ENCODE data around the gene MRPL40. TPM values are rescaled to one million over a fixed set of nuclear protein-coding genes. Genes with fewer than 3 reads are reported as not detected.

Gene MRPL40
- total and polyA plus RNA-seq, 3 experiments from 2014 or later, result 47.7 to 62.4 (median 48.6) TPM

DNA sequence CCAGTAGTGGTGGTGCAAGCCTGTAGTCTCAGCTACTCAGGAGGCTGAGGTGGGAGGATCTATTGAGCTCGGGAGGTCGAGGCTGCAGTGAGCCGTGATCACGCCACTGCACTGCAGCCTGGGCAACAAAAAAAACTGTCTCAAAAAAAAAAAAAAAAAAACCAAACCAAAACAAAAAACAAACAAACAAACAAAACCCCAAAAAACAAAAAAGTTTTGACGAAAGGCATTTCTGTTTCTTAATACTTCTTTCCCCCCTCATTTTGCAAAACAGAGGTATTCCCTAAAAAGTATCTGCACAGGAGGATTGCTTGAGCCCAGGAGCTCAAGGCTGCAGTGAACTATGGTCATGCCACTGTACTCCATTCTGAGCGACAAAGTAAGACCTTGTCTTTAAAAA, 12.0 kb upstream of the MRPL40 start:
- Histone ChIP-seq H3K9me3 (ENCODE audit: low read length) (no peaks in the 10 kb centered on the region), H3K27me3 (ENCODE audit: insufficient read depth, low read length, poor library complexity, severe bottlenecking) (no peaks in the 10 kb centered on the region), H3K36me3 (ENCODE audit: insufficient read depth, low read length) (no peaks in the 10 kb centered on the region), H3K4me1 (ENCODE audit: insufficient read depth, low read length) (peaks cover 48% of the 10 kb centered on the region), H3K27ac (ENCODE audit: low read depth, low read length) (peak overlapping the region; percentile 66), H3K4me3 (ENCODE audit: low read length) (no peak overlapping the region)
- ChIA-PET CTCF (interaction anchor here (1.5 to 1.6 kb wide), 2 partner anchors 12 to 16 kb away, joined by 3 to 5 read pairs; partner anchors contain the start of genes HIRA and MRPL40), POLR2A (interaction anchor here (1.5 to 1.7 kb wide), 2 partner anchors 11 to 59 kb away, joined by 3 to 9 read pairs; partner anchors contain the start of genes CDC45, HIRA and MRPL40)
- Mint-ChIP-seq H3K27me3 (no peaks in the 10 kb centered on the region), H3K4me1 (peaks cover 69 to 86% (median 84%) of the 10 kb centered on the region in 3 donors), H3K4me3 (peak overlapping the region; percentile 36 to 90 (median 60)), H3K27ac (peak overlapping the region; percentile 75 to 100 (median 96)), H3K36me3 (peaks cover 0 to 13% (median 2%) of the 10 kb centered on the region in 3 donors), H3K9me3 (no peaks in the 10 kb centered on the region)
- no peak for DNase-seq

DNA sequence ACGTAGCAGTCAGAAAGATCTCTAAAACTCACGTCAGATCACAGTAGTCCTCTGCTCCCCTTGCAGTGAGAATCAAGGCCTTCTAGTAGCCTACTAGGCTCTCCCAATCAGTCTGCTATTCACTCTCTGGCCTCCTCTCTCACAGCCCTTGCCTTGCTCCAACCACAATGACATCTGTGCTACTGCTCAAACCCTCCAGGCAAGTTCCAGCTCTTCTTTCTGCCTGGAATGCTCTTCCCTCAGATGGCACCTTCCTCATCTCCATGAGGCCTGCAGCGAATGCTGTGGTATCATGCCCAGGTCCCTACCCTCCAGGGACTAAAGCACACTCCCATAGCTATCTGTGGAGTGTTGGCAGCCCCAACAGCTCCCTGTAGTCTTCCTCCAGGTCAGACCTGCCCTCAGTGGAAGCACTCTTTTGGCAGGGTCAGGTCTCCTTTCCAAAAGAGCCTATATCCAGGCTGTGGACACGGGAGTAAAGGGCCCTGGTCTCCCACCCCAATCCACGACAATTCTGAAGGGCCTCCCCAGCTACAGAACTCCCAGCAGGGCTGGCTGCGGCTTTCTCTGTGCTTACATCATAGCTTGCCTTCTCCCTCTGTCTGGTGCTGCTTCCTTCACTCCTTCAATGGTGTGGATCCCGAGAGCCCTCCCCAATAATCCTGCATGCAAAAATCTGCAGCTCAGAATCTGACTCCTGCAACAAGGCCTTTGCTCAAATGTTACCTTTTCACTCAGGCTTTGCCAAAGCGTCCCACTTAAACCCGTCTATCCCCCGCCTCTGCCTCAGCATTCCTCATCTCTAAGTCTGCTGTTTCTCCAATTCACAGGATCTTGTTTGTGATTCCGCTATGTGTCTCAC, 9.7 kb upstream of the MRPL40 start:
- POLR2A ChIA-PET, result no interaction called here
- H3K27ac Mint-ChIP-seq, result peak overlapping the region; percentile 62 to 100 (median 89)
- H3K36me3 ChIP-seq (ENCODE audit: insufficient read depth, low read length), result no peaks in the 10 kb centered on the region
- H3K9me3 Mint-ChIP-seq, result no peaks in the 10 kb centered on the region
- CTCF ChIA-PET, result no interaction called here
- peak overlapping the region; percentile 24 for H3K27ac ChIP-seq (ENCODE audit: low read depth, low read length)
- H3K4me3 ChIP-seq (ENCODE audit: low read length), result no peak overlapping the region
- H3K9me3 ChIP-seq (ENCODE audit: low read length), result no peaks in the 10 kb centered on the region
- peaks cover 0 to 13% (median 2%) of the 10 kb centered on the region in 3 donors for H3K36me3 Mint-ChIP-seq
- peak overlapping the region in 5 of 7 donors; percentile 2 to 55 (median 15) for H3K4me3 Mint-ChIP-seq
- H3K27me3 Mint-ChIP-seq, result no peaks in the 10 kb centered on the region
- DNase-seq, result no peak
- peaks cover 83 to 96% (median 94%) of the 10 kb centered on the region in 3 donors for H3K4me1 Mint-ChIP-seq
- H3K4me1 ChIP-seq (ENCODE audit: insufficient read depth, low read length), result peaks cover 53% of the 10 kb centered on the region
- H3K27me3 ChIP-seq (ENCODE audit: insufficient read depth, low read length, poor library complexity, severe bottlenecking), result no peaks in the 10 kb centered on the region

DNA sequence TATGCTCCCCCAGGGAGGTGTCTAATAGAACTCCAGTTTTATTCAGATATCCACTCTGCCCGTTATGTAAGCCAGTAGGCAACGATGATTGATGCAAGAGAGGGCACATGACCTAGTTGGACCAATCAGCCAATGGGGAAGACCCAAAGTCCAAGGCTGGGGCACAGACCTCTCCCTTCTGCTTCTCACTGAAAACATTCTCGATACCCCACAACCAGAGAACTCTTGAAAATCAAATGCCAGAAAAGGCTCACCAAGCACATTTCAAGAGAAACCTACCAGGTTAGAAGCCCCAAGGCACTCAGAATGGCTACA, 8.2 kb upstream of the MRPL40 start:
- Mint-ChIP-seq H3K27me3 (no peaks in the 10 kb centered on the region), H3K36me3 (peaks cover 0 to 16% (median 5%) of the 10 kb centered on the region in 3 donors), H3K4me1 (peaks cover 80 to 94% (median 93%) of the 10 kb centered on the region in 3 donors), H3K27ac (peak overlapping the region in 7 of 8 donors; percentile 10 to 97 (median 72)), H3K9me3 (no peaks in the 10 kb centered on the region), H3K4me3 (no peak overlapping the region)
- Histone ChIP-seq H3K4me1 (ENCODE audit: insufficient read depth, low read length) (peaks cover 57% of the 10 kb centered on the region), H3K4me3 (ENCODE audit: low read length) (no peak overlapping the region), H3K27ac (ENCODE audit: low read depth, low read length) (no peak overlapping the region), H3K27me3 (ENCODE audit: insufficient read depth, low read length, poor library complexity, severe bottlenecking) (no peaks in the 10 kb centered on the region), H3K36me3 (ENCODE audit: insufficient read depth, low read length) (peaks cover 7% of the 10 kb centered on the region), H3K9me3 (ENCODE audit: low read length) (no peaks in the 10 kb centered on the region)
- POLR2A ChIA-PET, result no interaction called here
- CTCF ChIA-PET, result no interaction called here
- DNase-seq, result no peak

DNA sequence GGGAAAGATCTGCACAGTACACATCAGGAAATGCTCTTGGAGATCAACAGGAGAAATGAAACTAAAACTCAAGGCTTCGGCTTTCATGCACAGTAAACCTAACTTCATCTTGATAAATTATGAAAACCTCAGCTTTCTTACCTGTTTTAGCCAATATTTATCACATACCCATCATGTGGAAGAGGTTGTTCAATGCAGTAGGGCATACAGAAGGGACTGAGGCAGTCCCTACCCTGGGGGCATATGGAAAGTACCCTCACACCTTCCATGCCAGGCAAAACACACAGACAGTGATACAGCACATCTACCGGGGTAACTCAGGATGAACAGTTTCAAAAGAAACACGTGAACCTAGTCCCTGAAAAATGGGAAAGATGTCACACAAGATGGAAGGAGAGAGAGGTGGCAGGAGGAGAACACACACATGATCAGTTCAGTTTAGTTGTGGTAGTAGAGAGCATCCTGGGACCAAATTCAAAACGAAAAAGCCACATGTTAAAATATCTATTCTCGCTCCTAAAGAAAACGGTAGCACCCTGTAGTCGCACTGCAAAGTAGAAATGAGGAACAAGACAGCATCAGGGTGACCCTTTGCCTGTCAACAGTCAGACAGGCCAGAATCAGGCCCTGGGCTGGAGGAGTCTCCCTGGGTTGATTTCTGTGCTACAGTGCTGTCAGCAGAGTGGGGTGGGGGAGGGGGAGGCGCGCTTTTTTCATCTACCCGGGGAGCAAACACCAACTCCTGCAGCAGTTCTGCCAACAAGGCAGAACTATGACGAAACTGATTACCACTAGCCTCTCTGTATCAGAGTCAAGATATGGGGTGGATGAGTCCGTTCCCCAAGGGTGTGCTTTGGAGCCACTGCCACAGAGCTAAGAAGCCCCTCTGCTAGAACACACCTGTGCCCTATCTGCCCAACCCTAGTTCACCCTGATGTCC, 2.1 kb upstream of the MRPL40 start:
- peak overlapping the region; percentile 84 to 99 (median 90) for H3K4me3 Mint-ChIP-seq
- Histone ChIP-seq H3K4me3 (ENCODE audit: low read length) (peak overlapping the region; percentile 84), H3K9me3 (ENCODE audit: low read length) (no peaks in the 10 kb centered on the region), H3K27me3 (ENCODE audit: insufficient read depth, low read length, poor library complexity, severe bottlenecking) (no peaks in the 10 kb centered on the region), H3K27ac (ENCODE audit: low read depth, low read length) (peak overlapping the region; percentile 88), H3K4me1 (ENCODE audit: insufficient read depth, low read length) (peaks cover 43% of the 10 kb centered on the region), H3K36me3 (ENCODE audit: insufficient read depth, low read length) (peaks cover 16% of the 10 kb centered on the region)
- ChIA-PET POLR2A (interaction anchor here (0.6 to 2.1 kb wide), 4 partner anchors 14 to 55 kb away, joined by 3 to 24 read pairs (median 6); partner anchors contain the start of genes C22orf39 and CDC45), CTCF (interaction anchor here (0.6 to 1.2 kb wide), 2 partner anchors 16 to 286 kb away, joined by 3 read pairs; partner anchors contain the start of gene ESS2)
- no peaks in the 10 kb centered on the region for H3K9me3 Mint-ChIP-seq
- peaks cover 0 to 30% (median 3%) of the 10 kb centered on the region in 3 donors for H3K36me3 Mint-ChIP-seq
- H3K27ac Mint-ChIP-seq, result peak overlapping the region; percentile 80 to 99 (median 95)
- peaks cover 53 to 65% (median 65%) of the 10 kb centered on the region in 3 donors for H3K4me1 Mint-ChIP-seq
- peak; percentile 15 to 54 (median 42) for DNase-seq
- H3K27me3 Mint-ChIP-seq, result peaks cover 0 to 3% of the 10 kb centered on the region in 2 donors

DNA sequence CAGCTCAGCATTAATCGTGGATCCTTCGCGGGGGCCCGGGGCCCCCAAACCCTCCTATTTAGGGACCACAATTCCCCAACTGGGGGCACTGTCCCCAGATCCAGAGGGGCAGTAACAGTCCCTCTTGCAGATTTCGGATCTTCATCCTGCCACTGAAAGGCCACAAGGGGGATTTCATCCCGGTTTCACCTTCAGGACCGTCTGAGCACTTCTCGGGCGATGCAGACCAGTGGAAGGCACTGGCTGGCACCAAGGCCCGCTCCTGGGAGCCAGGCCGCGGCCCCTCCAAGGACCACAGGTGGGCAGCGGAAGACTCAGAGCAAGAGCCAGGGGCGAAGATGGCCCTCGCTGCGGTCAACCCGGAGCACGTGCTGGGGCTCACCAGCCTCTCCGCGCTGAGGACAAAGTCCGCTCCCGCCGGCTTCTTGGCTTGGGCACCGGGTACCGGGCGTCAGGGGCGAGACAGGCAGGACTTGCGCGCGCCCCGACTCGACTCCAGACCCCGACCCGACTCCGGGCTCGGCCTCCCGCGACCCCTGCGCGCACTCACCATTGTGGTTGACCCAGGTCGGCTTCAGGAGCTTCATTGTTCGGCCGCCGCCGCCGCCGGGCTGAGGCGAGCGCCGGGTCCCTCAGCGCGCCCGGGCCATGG, 1.3 kb upstream of the MRPL40 start:
- no peaks in the 10 kb centered on the region for H3K9me3 Mint-ChIP-seq
- POLR2A ChIA-PET, result interaction anchor here (0.6 to 2.1 kb wide), 8 partner anchors 11 to 595 kb away, joined by 3 to 24 read pairs (median 6); partner anchors contain the start of genes C22orf39, CDC45 and ESS2
- H3K36me3 Mint-ChIP-seq, result peaks cover 0 to 35% (median 6%) of the 10 kb centered on the region in 3 donors
- CTCF ChIA-PET, result interaction anchor here (0.6 to 1.4 kb wide), 3 partner anchors 11 to 287 kb away, joined by 3 to 5 read pairs (median 3); partner anchors contain the start of gene ESS2
- Histone ChIP-seq H3K27me3 (ENCODE audit: insufficient read depth, low read length, poor library complexity, severe bottlenecking) (no peaks in the 10 kb centered on the region), H3K4me1 (ENCODE audit: insufficient read depth, low read length) (peaks cover 43% of the 10 kb centered on the region), H3K36me3 (ENCODE audit: insufficient read depth, low read length) (peaks cover 22% of the 10 kb centered on the region), H3K4me3 (ENCODE audit: low read length) (peak overlapping the region; percentile 84), H3K9me3 (ENCODE audit: low read length) (no peaks in the 10 kb centered on the region), H3K27ac (ENCODE audit: low read depth, low read length) (peak overlapping the region; percentile 88)
- peaks cover 0 to 3% of the 10 kb centered on the region in 2 donors for H3K27me3 Mint-ChIP-seq
- H3K27ac Mint-ChIP-seq, result peak overlapping the region; percentile 80 to 99 (median 95)
- DNase-seq, result peak in 3 of 5 donors; percentile 11 to 18 (median 12)
- H3K4me3 Mint-ChIP-seq, result peak overlapping the region; percentile 84 to 99 (median 90)
- H3K4me1 Mint-ChIP-seq, result peaks cover 48 to 62% (median 60%) of the 10 kb centered on the region in 3 donors

DNA sequence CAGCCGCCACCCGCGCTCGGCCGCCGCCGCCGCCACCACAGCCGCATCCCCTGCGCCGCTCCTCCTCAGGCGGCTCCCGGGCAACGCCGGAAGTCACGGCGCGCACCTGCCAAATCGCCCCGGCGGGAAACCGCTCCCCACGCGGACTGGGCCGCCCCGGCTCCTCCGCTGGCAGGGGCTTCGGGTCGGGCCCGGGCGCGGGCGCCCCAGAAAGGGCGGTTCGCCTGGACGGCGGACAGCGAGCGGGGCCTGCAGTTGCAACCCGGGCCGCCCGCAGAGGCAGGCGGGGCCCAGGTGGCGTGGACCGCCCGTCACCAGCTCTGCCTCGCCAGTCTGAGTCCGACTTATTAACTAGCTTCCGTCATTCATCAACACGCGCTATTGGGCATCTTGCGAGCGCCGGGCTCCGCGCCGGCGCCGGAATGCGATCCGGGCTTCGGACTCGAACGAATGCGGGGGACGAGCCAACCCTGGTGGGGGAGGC, 654 bp upstream of the MRPL40 start, which contains the start of gene HIRA:
TSS of gene HIRA (minus strand) at position 85 of the 484 bp plus-strand sequence. CDS start 257 bp downstream, outside the sequence.
- POLR2A ChIA-PET, result interaction anchor here (1.0 to 2.1 kb wide), 7 partner anchors 12 to 287 kb away, joined by 3 to 24 read pairs (median 9); partner anchors contain the start of genes C22orf39, CDC45, ESS2 and SLC25A1
- no peaks in the 10 kb centered on the region for H3K9me3 ChIP-seq (ENCODE audit: low read length)
- Mint-ChIP-seq H3K36me3 (peaks cover 0 to 37% (median 6%) of the 10 kb centered on the region in 3 donors), H3K4me1 (peaks cover 41 to 55% (median 53%) of the 10 kb centered on the region in 3 donors), H3K4me3 (peak within 1 kb of the TSS; percentile 85 to 99 (median 91)), H3K27ac (peak within 1 kb of the TSS; percentile 87 to 99 (median 95)), H3K9me3 (no peaks in the 10 kb centered on the region), H3K27me3 (peaks cover 0 to 3% of the 10 kb centered on the region in 2 donors)
- H3K27ac ChIP-seq (ENCODE audit: low read depth, low read length), result peak within 1 kb of the TSS; percentile 99
- H3K27me3 ChIP-seq (ENCODE audit: insufficient read depth, low read length, poor library complexity, severe bottlenecking), result no peaks in the 10 kb centered on the region
- DNase-seq, result peak; percentile 75 to 88 (median 82)
- peaks cover 22% of the 10 kb centered on the region for H3K36me3 ChIP-seq (ENCODE audit: insufficient read depth, low read length)
- CTCF ChIA-PET, result interaction anchor here (1.1 to 1.4 kb wide), 2 partner anchors 12 to 47 kb away, joined by 3 to 5 read pairs; no protein-coding TSS in a partner anchor
- peaks cover 43% of the 10 kb centered on the region for H3K4me1 ChIP-seq (ENCODE audit: insufficient read depth, low read length)
- peak within 1 kb of the TSS; percentile 95 for H3K4me3 ChIP-seq (ENCODE audit: low read length)

Data from CD8-positive, alpha-beta memory T cell (primary cell).